Parathyroid adenoma (tissue), 2 donors: ENCODE data around the gene ACSBG1.

ENCODE experiments used
- H2AFZ ChIP-seq: fragments of 300-600 bp; sonication (generic); one replicate; pipeline ENCODE4 v1.7.0; 2017; ENCODE audit warnings: antibody characterized with exemption, mild to moderate bottlenecking
- H3K27ac ChIP-seq: fragments of 300-600 bp; sonication (generic); one replicate; pipeline ENCODE4 v1.7.0; 2017
- H3K27me3 ChIP-seq: fragments of 300-600 bp; sonication (generic); one replicate; pipeline ENCODE4 v1.7.0; 2017; ENCODE audit warnings: low read length; ENCODE audit not compliant: control insufficient read depth, insufficient read depth
- H3K36me3 ChIP-seq: fragments of 300-600 bp; sonication (generic); one replicate; pipeline ENCODE4 v1.7.0; 2017; ENCODE audit warnings: low read length; ENCODE audit not compliant: control insufficient read depth, insufficient read depth
- H3K4me1 ChIP-seq: fragments of 300-600 bp; sonication (generic); one replicate; pipeline ENCODE4 v1.7.0; 2017; ENCODE audit warnings: control low read depth
- H3K4me2 ChIP-seq: fragments of 300-600 bp; sonication (generic); one replicate; pipeline ENCODE4 v1.7.0; 2017; ENCODE audit warnings: low read length
- H3K4me3 ChIP-seq: fragments of 300-600 bp; sonication (generic); one replicate; pipeline ENCODE4 v1.7.0; 2017; ENCODE audit warnings: low read depth, low read length
- H3K79me2 ChIP-seq: fragments of 300-600 bp; sonication (generic); one replicate; pipeline ENCODE4 v1.7.0; 2017; ENCODE audit warnings: control low read depth
- H3K9ac ChIP-seq: fragments of 300-600 bp; sonication (generic); one replicate; pipeline ENCODE4 v1.7.0; 2017; ENCODE audit warnings: mild to moderate bottlenecking
- H3K9me3 ChIP-seq: fragments of 300-600 bp; sonication (generic); one replicate; pipeline ENCODE4 v1.7.0; 2017; ENCODE audit warnings: low read length; ENCODE audit not compliant: control insufficient read depth
- CTCF ChIP-seq: fragments of 300-600 bp; sonication (generic); IDR thresholded peaks from one replicate; pipeline ENCODE4 v1.7.0; 2017; ENCODE audit warnings: antibody characterized with exemption, mild to moderate bottlenecking
- donor health status: primary hyperparathyroidism.

ACSBG1 gene

GRCh38 chr15:78147566-78147965 lies 86.8 kb downstream of the ACSBG1 start:
- TF ChIP-seq CTCF = no peak

GRCh38 chr15:78146425-78147154 lies 87.8 kb downstream of the ACSBG1 start:
- Histone ChIP-seq H3K4me3 (no peak overlapping the region), H3K27ac (no peak overlapping the region), H3K4me2 (no peak overlapping the region), H3K27me3 (no peaks in the 10 kb centered on the region), H3K79me2 (peaks cover 6% of the 10 kb centered on the region), H3K36me3 (no peaks in the 10 kb centered on the region), H2AFZ (no peak overlapping the region), H3K9me3 (no peaks in the 10 kb centered on the region), H3K9ac (no peak overlapping the region), H3K4me1 (no peaks in the 10 kb centered on the region)
- TF ChIP-seq CTCF = no peak

More at GRCh38 chr15:78147566-78147965, 86.8 kb downstream of the ACSBG1 start:
- H3K4me3 ChIP-seq = no peak overlapping the region
- H3K79me2 ChIP-seq = peaks cover 6% of the 10 kb centered on the region
- H3K9ac ChIP-seq = no peak overlapping the region
- no peaks in the 10 kb centered on the region for H3K36me3 ChIP-seq
- no peaks in the 10 kb centered on the region for H3K9me3 ChIP-seq
- no peak overlapping the region for H2AFZ ChIP-seq
- H3K4me1 ChIP-seq = no peaks in the 10 kb centered on the region
- no peaks in the 10 kb centered on the region for H3K27me3 ChIP-seq
- no peak overlapping the region for H3K27ac ChIP-seq
- H3K4me2 ChIP-seq = no peak overlapping the region

GRCh38 chr15:78142332-78142731 lies 92.0 kb downstream of the ACSBG1 start:
- Histone ChIP-seq H3K4me3 (no peak overlapping the region), H3K36me3 (no peaks in the 10 kb centered on the region), H3K9ac (no peak overlapping the region), H3K79me2 (no peaks in the 10 kb centered on the region), H2AFZ (no peak overlapping the region), H3K27ac (no peak overlapping the region), H3K4me1 (no peaks in the 10 kb centered on the region), H3K27me3 (no peaks in the 10 kb centered on the region), H3K4me2 (no peak overlapping the region), H3K9me3 (no peaks in the 10 kb centered on the region)
- TF ChIP-seq CTCF = no peak

GRCh38 chr15:78140292-78140691 lies 94.1 kb downstream of the ACSBG1 start:
- Histone ChIP-seq H3K9me3 (no peaks in the 10 kb centered on the region), H3K4me1 (no peaks in the 10 kb centered on the region), H3K79me2 (no peaks in the 10 kb centered on the region), H3K27me3 (no peaks in the 10 kb centered on the region), H3K9ac (no peak overlapping the region), H2AFZ (no peak overlapping the region), H3K36me3 (no peaks in the 10 kb centered on the region), H3K4me2 (no peak overlapping the region), H3K4me3 (no peak overlapping the region), H3K27ac (no peak overlapping the region)
- TF ChIP-seq CTCF = no peak

GRCh38 chr15:78139578-78139977 lies 94.8 kb downstream of the ACSBG1 start:
- no peak overlapping the region for H3K4me3 ChIP-seq
- no peak overlapping the region for H3K4me2 ChIP-seq
- H3K27ac ChIP-seq = no peak overlapping the region
- H3K9me3 ChIP-seq = no peaks in the 10 kb centered on the region
- H3K27me3 ChIP-seq = no peaks in the 10 kb centered on the region
- no peaks in the 10 kb centered on the region for H3K79me2 ChIP-seq
- no peak overlapping the region for H3K9ac ChIP-seq
- no peaks in the 10 kb centered on the region for H3K4me1 ChIP-seq
- no peak for TF ChIP-seq CTCF
- H3K36me3 ChIP-seq = no peaks in the 10 kb centered on the region
- H2AFZ ChIP-seq = no peak overlapping the region
